ENCODE measurements around the gene FRMD5. TPM values are rescaled to one million over a fixed set of nuclear protein-coding genes. Genes with fewer than 3 reads are reported as not detected.

FRMD5 gene
- polyA plus RNA-seq, 1 donor from 2014 or later = 25.8 TPM

DNA sequence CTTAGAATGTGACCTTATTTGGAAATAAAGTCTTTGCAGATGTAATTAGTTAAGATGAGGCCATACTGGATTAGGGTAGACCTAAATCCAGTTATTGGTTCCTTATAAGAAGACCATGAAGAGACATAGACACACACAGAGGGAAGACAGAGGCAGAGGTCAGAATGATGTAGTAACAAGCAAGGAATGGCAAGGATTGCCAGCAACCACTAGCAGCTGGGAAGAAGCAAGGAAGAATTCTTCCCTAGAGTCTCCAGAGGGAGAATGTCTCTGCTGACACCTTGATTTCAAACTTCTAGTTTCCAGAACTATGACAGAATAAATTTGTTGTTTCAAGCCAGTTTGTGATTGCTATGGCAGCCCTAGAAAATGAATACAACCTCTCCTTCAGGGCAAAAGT, 251.6 kb downstream of the FRMD5 start:
- H3K27ac ChIP-seq (ENCODE audit: low read length) = no peak overlapping the region
- no peaks in the 10 kb centered on the region for H3K79me2 ChIP-seq (replicated peaks; ENCODE audit: insufficient read depth, low read length)
- no peaks in the 10 kb centered on the region for H4K20me1 ChIP-seq (ENCODE audit: insufficient read depth)
- no peaks in the 10 kb centered on the region for H3K36me3 ChIP-seq (ENCODE audit: insufficient read depth, low read length)
- no peak overlapping the region for H3K4me3 ChIP-seq (ENCODE audit: low read length)
- H3K9me2 ChIP-seq (ENCODE audit: insufficient read depth, low read length) = no peaks in the 10 kb centered on the region
- H3F3A ChIP-seq (ENCODE audit: insufficient read depth, low read length, poor library complexity, severe bottlenecking) = no peaks in the 10 kb centered on the region
- no peaks in the 10 kb centered on the region for H3K9me3 ChIP-seq (ENCODE audit: low read length)
- no peak overlapping the region for H3K9ac ChIP-seq (ENCODE audit: low read length)
- H3K27me3 ChIP-seq (ENCODE audit: insufficient read depth, low read depth, low read length) = no peaks in the 10 kb centered on the region
- H2AFZ ChIP-seq (ENCODE audit: low read depth, low read length) = no peak overlapping the region
- H3K4me2 ChIP-seq (ENCODE audit: low read length) = no peak overlapping the region
- TF ChIP-seq EP300 (conservative IDR thresholded peaks at IDR 0.05; ENCODE audit: poor library complexity, severe bottlenecking) (no peak), TAF1 (IDR thresholded peaks at IDR 0.05; ENCODE audit: low read depth) (no peak), MXI1 (conservative IDR thresholded peaks at IDR 0.05; ENCODE audit: poor library complexity, severe bottlenecking) (no peak), POLR2AphosphoS5 (IDR thresholded peaks at IDR 0.05) (no peak)
- TF ChIP-seq, protein P1, sequence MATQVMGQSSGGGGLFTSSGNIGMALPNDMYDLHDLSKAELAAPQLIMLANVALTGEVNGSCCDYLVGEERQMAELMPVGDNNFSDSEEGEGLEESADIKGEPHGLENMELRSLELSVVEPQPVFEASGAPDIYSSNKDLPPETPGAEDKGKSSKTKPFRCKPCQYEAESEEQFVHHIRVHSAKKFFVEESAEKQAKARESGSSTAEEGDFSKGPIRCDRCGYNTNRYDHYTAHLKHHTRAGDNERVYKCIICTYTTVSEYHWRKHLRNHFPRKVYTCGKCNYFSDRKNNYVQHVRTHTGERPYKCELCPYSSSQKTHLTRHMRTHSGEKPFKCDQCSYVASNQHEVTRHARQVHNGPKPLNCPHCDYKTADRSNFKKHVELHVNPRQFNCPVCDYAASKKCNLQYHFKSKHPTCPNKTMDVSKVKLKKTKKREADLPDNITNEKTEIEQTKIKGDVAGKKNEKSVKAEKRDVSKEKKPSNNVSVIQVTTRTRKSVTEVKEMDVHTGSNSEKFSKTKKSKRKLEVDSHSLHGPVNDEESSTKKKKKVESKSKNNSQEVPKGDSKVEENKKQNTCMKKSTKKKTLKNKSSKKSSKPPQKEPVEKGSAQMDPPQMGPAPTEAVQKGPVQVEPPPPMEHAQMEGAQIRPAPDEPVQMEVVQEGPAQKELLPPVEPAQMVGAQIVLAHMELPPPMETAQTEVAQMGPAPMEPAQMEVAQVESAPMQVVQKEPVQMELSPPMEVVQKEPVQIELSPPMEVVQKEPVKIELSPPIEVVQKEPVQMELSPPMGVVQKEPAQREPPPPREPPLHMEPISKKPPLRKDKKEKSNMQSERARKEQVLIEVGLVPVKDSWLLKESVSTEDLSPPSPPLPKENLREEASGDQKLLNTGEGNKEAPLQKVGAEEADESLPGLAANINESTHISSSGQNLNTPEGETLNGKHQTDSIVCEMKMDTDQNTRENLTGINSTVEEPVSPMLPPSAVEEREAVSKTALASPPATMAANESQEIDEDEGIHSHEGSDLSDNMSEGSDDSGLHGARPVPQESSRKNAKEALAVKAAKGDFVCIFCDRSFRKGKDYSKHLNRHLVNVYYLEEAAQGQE (IDR thresholded peaks at IDR 0.05; ENCODE audit: borderline replicate concordance) = no peak

DNA sequence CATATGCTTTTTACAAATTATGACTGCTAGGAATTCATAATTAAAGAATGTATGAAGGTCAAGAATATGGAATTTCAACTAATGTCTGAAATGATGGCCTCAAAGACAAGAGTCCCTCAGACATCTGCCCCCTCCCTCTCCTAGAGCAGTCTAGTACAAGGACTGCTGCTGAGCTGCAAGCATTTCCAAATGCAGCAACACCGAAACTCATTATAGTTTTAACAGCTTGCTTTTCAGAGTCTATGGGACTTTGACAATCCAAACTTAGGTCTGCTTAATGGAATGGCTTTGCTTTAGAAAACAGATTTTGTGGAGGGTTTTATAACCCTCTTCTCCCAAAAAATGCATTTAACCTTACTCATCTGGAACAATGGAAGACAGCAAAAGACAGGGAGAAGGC, 252.9 kb downstream of the FRMD5 start:
- no peak overlapping the region for H3K4me3 ChIP-seq (ENCODE audit: low read length)
- no peaks in the 10 kb centered on the region for H3K27me3 ChIP-seq (ENCODE audit: insufficient read depth, low read depth, low read length)
- no peak overlapping the region for H3K27ac ChIP-seq (ENCODE audit: low read length)
- no peaks in the 10 kb centered on the region for H3K9me2 ChIP-seq (ENCODE audit: insufficient read depth, low read length)
- H3K4me2 ChIP-seq (ENCODE audit: low read length) = no peak overlapping the region
- H4K20me1 ChIP-seq (ENCODE audit: insufficient read depth) = no peaks in the 10 kb centered on the region
- no peaks in the 10 kb centered on the region for H3K9me3 ChIP-seq (ENCODE audit: low read length)
- H3K9ac ChIP-seq (ENCODE audit: low read length) = no peak overlapping the region
- H3K36me3 ChIP-seq (ENCODE audit: insufficient read depth, low read length) = no peaks in the 10 kb centered on the region
- TF ChIP-seq RAD21 (conservative IDR thresholded peaks at IDR 0.05) (no peak), POLR2AphosphoS5 (IDR thresholded peaks at IDR 0.05) (no peak), TAF1 (IDR thresholded peaks at IDR 0.05; ENCODE audit: low read depth) (no peak), SMC3 (conservative IDR thresholded peaks at IDR 0.05; ENCODE audit: poor library complexity) (no peak), EP300 (conservative IDR thresholded peaks at IDR 0.05; ENCODE audit: poor library complexity, severe bottlenecking) (no peak), MXI1 (conservative IDR thresholded peaks at IDR 0.05; ENCODE audit: poor library complexity, severe bottlenecking) (no peak), EZH2 (IDR thresholded peaks at IDR 0.05; ENCODE audit: borderline replicate concordance, insufficient read depth, low read length, poor library complexity, severe bottlenecking) (no peak)
- TF ChIP-seq, protein P1 (IDR thresholded peaks at IDR 0.05; ENCODE audit: borderline replicate concordance) = no peak
- TF ChIP-seq, protein P2, sequence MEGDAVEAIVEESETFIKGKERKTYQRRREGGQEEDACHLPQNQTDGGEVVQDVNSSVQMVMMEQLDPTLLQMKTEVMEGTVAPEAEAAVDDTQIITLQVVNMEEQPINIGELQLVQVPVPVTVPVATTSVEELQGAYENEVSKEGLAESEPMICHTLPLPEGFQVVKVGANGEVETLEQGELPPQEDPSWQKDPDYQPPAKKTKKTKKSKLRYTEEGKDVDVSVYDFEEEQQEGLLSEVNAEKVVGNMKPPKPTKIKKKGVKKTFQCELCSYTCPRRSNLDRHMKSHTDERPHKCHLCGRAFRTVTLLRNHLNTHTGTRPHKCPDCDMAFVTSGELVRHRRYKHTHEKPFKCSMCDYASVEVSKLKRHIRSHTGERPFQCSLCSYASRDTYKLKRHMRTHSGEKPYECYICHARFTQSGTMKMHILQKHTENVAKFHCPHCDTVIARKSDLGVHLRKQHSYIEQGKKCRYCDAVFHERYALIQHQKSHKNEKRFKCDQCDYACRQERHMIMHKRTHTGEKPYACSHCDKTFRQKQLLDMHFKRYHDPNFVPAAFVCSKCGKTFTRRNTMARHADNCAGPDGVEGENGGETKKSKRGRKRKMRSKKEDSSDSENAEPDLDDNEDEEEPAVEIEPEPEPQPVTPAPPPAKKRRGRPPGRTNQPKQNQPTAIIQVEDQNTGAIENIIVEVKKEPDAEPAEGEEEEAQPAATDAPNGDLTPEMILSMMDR (IDR thresholded peaks at IDR 0.05; ENCODE audit: poor library complexity, severe bottlenecking) = no peak
- no peak overlapping the region for H2AFZ ChIP-seq (ENCODE audit: low read depth, low read length)
- H3K79me2 ChIP-seq (replicated peaks; ENCODE audit: insufficient read depth, low read length) = no peaks in the 10 kb centered on the region
- H3F3A ChIP-seq (ENCODE audit: insufficient read depth, low read length, poor library complexity, severe bottlenecking) = no peaks in the 10 kb centered on the region

Data from neural cell (in vitro differentiated cells).